ENCODE results near the gene KATNAL1.
"Not testable (repeated sequence)": the region's sequence is repeated elsewhere in the genome, so short reads cannot be mapped to it uniquely, and the experiment has no call there.

KATNAL1 gene

DNA sequence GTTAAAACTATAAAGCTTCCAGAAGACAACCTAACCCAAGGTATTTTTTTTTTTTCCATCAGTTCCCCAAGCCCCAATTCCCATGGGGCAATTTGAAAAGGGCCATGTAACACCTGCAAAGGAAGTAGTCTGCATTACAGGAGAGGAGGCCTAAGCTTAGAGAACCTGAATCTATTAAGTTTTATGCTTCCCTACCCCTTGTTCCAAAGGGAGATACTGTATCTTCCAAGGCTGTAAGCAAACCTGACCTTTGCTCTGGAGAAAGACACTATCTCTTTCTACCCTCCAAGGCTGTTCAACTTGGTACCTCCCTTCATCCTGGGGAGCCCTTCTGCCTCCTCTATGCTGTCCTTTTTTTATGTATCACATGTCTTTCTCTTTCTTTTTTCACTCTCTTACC, 15.0 kb downstream of the KATNAL1 start:
- no peak for DNase-seq (ENCODE audit: low read depth in 2 of 2)

DNA sequence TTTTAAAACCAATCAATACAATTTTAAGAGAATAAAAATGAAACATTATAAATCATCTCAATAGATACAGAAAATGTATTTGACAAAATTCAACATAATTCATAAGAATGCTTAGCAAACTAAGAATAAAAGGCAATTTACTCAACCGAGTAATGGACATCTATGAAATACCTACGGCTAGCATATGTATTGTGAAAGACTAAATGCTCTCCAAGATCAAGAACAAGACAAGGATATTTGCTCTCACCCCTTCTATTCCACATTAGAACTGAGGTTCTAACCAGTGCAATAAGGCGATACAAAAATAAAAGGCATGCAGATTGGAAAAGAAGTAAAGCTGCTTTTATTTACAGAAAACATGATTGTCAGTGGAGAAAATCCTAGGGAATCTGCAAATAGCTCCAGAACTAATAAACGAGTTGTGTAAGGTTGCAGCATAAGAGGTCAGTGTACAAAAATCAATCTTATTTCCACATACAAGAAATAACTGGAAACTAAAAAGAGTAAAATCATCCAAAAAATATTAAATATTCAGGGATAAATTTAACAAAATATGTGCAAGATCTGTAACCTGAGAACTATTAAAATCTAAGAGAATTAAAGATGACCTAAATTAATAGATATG, 16.4 kb downstream of the KATNAL1 start:
- no peak for DNase-seq (ENCODE audit: low read depth in 2 of 2)

DNA sequence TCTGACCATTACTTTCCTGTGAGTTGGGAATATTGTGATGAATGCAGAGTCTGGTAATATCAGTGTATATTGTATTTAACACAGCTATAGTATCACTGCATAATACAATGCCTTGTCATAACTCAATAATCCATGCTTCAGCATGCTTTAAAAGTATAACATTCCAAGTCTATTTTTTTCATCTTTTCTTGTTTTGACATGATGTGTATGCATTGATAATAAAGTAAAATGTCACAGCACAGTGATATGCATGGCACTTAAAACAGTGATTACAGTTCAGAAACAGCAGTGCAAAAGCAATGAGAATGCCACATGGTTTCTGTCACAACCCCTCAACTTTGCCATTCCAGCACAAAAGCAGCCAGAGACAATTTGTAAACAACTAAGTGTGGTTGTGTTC, 17.8 kb downstream of the KATNAL1 start:
- DNase-seq (ENCODE audit: low read depth in 2 of 2) = no peak

DNA sequence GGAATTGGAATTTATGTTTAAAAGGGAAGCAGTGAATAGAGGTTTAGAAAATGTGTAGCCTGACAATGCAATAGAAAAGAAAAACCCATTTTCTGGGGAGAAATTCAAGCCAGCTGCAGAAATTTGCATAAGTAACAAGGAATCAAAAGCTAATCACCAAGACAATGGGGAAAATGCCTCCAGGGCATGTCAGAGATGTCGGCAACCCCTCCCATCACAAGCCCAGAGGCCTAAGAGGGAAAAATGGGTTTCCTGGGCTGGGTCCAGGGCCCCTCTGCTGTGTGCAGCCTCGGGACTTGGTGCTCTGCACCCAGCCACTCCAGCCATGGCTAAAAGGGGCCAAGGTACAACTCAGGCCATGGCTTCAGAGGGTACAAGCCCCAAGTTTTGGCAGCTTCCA, 21.3 kb downstream of the KATNAL1 start:
- not testable (repeated sequence) for DNase-seq (ENCODE audit: low read depth in 2 of 2)

DNA sequence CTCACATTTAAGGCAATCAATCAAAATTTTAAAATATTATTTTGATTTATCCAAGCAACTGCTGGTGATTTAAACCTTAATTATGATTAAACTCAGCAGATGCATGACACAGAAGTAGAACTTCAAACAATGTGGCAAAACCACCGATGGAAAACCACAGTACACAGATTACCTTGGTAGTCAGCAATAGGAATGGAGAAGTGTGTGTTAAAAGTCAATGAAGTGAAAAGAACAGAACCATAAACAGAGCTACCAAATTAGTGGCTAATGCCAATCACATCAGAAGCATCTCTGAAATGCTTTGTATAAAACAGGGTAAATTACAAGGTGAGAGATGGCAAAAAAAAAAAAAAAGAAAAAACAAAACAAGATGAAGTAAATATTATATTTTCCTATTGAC, 31.2 kb downstream of the KATNAL1 start:
- no peak for DNase-seq (ENCODE audit: low read depth in 2 of 2)

DNA sequence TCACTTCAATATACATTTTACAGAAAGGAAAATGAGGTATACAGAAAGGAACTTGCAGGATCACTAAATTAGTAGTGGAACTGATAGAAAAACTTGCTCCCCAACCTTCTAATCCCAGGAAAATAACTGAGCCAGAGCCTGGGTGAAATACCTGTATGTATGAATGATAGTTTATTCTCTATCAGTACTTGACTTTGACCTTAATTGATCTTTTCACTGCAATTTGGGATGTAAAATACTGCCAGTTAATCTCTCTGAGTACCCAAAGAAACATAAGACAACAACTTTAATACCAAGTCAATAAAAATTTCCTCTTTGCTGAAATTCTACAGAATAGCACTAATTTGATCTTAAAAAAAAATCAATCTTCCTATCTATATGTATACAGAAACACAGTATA, 33.3 kb downstream of the KATNAL1 start:
- DNase-seq (ENCODE audit: low read depth in 2 of 2) = no peak

DNA sequence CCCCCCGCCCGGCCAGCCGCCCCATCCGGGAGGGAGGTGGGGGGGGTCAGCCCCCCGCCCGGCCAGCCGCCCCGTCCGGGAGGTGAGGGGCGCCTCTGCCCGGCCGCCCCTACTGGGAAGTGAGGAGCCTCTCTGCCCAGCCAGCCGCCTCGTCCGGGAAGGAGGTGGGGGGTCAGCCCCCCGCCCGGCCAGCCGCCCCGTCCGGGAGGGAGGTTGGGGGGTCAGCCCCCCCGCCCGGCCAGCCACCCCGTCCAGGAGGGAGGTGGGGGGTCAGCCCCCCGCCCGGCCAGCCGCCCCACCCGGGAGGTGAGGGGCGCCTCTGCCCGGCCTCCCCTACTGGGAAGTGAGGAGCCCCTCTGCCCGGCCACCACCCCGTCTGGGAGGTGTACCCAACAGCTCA, 37.3 kb downstream of the KATNAL1 start:
- not testable (repeated sequence) for DNase-seq (ENCODE audit: low read depth in 2 of 2)

DNA sequence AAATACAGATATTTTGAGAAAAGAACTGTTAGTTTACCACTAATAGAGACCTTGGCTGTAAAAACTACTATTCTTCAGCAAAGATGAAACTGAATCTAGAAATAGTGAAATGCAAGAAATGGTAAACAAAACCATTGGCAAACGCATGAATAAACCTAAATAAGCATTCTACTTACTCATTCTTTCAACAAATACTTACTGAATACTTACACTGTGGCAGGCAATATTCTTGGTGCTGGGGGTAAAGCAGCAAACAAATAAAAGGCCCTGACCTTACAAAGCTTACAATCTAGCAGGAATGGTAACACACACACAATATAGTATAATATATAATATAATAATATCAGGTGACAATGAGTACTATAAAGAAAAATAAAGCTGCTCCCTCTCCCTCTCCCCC, 38.7 kb downstream of the KATNAL1 start:
- DNase-seq (ENCODE audit: low read depth in 2 of 2) = no peak

DNA sequence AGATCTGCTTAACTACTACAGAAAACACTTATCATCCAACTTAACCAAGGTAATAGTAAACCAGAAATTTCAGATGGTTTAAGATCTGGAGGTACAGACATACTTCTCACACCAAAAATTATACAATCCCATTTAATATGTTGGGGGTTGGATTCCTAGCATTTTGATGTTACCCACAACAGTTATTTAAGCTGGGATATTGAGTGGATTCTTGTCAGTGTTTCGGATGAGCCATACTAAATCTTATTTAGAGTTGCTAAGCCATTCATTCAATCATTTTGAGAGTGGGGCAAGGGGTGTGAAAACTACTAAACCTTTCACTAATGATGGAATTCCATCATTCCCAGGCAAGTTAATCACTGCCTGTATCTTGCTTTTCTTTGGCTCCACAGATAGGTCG, 40.6 kb downstream of the KATNAL1 start:
- DNase-seq (ENCODE audit: low read depth in 2 of 2) = no peak

DNA sequence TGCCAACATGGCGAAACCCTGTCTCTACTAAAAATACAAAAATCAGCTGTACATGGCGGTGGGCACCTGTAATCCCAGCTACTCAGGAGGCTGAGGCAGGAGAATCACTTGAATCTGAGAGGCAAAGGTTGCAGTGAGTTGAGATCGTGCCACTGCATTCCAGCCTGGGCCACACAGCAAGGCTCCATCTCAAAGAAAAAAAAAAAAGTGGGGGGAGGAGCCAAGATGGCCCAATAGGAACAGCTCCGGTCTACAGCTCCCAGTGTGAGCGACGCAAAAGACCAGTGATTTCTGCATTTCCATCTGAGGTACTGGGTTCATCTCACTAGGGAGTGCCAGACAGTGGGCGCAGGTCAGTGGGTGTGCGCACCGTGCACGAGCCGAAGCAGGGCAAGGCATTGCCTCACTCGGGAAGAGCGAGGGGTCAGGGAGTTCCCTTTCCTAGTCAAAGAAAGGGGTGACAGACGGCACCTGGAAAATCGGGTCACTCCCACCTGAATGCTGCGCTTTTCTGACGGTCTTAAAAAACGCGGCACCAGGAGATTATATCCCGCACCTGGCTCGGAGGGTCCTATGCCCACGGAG, 48.1 kb downstream of the KATNAL1 start:
- not testable (repeated sequence) for DNase-seq (ENCODE audit: low read depth in 2 of 2)

DNA sequence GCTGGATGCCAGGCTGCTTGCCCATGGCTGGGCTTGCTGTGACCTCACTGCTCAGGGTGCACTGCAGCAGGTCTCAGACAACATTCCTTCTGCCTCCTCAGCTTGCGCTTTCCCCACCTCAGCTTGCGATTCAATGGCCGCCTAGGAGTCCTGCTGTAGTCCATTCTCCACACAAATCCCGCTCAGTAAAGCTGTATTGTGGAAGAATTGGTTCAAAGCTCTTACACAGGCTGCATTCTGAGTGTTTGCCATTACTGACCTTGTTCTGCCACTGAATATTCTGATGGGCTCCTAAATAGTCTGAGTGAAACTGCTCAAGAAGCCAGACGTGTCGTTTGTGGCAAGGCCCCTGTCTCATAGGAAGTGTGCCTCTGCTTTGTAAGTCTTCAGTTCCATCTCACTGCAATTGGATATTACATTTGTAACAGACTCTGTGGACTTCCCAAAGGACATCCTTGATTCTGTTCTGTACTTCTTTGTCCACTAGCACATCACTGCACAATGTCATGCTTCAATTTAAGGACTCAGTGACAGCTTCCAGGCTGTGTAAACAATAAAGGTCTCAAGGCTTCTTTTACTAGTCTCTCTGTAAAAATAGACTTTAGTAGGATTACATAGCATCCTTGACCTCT, 49.8 kb downstream of the KATNAL1 start:
- DNase-seq (ENCODE audit: low read depth in 2 of 2) = no peak

DNA sequence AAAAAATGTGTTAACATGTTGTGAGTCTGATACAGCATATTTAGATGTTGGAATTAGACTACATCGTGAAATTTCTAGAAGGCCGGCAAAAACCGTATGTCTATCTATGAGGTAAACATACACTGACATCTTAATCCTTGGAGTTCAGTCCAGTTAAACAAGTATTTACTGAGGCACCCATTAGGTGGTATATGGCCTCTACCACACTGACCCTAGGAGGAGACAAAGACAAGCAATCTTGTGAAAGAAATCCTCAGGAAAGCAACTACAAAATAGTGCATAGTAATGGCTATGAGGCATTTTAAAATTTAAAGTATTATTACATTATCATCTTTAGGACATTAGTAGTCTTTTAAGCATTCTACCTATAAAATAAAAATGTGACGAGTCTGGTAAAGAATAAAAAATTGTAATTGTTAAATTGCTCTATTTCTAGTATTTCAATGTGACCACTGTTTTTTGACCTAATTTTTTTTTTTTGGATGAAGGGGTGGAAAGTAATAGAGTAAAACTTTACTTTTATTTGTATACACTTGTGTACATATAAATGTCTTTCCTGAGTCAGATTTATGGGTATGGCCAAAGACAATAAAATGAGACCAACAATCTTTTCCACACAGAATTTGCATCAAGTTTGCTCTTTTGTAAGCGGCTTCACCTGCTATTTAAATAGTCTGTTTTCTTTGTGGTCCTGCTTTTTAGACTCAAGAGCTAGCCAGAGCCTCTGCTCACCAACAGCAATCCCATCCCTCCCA, 50.5 kb downstream of the KATNAL1 start:
- no peak for DNase-seq (ENCODE audit: low read depth in 2 of 2)

DNA sequence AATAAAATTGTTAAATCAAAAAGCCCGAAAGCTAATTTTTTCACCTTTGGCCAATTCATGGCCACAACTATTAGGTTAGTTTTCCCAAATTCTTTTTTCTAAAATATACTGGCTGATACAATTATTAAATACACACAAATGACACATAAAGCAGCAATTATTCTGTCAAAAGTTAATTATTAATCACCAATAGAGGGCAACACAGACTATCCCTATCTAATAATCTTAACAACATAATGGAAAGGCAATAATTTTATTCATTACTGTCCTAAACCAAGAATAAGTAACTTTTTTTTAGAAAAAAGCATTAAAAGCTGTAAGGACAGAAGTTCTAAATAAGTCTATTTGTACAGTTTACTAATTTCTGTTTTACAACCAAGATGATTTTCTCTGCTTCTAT, 51.7 kb downstream of the KATNAL1 start:
- DNase-seq (ENCODE audit: low read depth in 2 of 2) = no peak

DNA sequence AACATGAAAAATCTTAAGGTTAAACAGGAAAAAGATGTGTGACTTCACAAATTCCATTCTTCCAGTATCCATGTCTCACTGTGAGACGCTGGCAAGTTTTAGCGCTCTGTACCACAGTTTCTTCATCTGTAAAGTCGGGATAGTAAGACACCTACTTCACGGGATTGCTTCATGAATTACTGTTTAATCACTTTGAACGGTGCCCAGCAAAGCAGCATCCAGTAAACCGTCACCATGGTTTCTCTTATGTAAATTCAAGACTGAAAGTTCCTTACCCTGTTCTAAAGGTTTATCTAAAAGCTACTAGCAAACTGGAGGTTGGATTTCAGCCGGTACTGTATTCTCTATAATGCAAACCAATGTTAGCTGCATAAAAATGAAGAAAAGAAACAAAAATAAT, 53.5 kb downstream of the KATNAL1 start:
- no peak for DNase-seq (ENCODE audit: low read depth in 2 of 2)

DNA sequence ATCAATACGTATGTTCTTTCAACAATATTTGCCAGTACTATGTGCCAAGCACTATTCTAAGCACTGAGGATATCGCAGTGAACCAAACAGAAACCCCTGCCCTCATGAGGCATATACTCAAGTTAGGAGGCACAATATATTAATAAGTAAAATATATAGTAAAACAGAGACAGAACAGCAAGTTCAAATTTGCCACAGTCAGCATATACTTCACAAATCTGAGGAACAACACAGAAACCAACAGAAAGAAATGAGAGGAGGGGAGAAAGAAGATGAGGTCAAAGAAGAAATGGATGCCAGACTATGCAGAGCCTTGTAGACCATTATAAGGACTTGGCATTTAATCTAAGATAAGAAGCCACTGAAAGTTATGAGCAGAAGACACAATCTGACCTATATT, 59.9 kb downstream of the KATNAL1 start:
- DNase-seq (ENCODE audit: low read depth in 2 of 2) = no peak

DNA sequence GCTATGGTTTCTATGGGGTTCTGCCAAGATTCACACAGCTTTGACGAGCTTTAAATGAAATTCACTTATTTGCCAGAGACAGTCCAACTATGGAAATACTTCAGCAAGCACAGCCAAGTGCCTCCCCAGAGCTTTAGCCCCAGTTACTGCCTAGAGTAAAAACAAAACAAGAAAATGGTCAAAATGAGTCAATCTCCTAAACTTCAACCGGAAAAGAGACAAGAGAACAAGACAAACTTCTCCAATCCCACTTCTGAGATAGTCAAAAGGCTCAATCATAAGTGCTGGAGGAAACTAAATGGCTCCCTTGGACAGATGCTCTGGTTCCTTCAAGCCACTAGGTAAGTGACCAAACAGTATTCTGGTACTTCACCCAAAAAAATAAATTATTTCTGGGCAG, 65.8 kb downstream of the KATNAL1 start:
- DNase-seq (ENCODE audit: low read depth in 2 of 2) = no peak

DNA sequence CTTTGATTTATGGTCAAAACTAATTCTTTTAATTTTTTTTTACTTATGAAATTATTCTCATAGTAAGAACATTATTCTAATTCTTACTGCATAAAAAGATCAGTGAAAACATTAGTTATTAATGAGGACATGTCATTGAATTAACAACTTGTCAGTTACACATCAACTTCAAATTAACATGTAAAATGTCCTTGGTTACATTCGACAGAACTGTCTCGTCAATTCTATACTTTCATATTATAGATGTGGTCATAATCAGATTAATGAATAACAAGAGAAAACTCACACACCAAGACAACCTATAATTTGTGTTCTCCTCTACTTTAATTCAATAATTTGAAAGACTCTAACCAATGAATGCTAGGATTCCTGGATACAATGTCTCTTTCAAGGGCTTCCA, 66.7 kb downstream of the KATNAL1 start:
- DNase-seq (ENCODE audit: low read depth in 2 of 2) = no peak

DNA sequence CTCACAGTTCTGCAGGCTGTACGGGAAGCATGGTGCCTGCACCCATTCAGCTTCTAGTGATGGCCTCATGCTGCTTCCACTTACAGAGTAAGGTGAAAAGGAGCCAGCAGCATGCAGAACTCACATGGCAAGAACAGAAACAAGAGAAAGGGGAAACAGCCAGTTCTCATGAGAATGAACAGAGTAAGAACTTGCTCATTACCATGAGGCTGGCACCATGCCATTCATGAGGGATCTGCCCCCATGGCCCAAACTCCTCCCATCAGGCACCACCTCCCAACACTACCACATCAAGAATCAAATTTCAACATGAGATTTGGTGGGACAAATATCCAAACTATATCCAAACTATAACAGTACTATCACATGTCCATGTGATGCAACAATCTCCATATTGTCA, 72.1 kb downstream of the KATNAL1 start:
- DNase-seq (ENCODE audit: low read depth in 2 of 2) = no peak

DNA sequence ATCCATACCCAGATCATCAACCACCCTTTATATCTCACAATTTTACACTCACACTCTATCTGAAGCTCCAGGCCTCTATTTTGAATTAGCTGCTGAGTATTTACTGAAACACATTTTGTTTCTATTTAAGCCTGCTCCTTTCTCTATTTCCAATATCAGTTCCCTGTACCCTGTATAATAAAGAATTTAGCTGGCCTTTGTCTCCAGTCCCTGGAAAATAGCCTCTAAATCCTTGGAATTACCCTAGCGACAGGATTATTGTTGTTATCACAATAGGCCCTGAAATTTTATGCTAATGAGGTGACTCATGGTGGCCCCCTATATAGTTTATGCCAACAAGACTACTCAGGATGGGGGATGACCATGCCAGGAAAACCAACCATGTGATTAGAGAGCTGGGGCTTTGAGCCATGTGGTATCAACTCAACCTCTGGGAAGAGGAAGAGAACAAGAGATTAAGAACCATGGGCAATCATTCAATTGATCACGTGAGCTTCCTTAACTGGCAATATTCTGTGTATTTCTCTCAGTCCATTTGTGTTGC, 72.7 kb downstream of the KATNAL1 start:
- DNase-seq (ENCODE audit: low read depth in 2 of 2) = no peak

DNA sequence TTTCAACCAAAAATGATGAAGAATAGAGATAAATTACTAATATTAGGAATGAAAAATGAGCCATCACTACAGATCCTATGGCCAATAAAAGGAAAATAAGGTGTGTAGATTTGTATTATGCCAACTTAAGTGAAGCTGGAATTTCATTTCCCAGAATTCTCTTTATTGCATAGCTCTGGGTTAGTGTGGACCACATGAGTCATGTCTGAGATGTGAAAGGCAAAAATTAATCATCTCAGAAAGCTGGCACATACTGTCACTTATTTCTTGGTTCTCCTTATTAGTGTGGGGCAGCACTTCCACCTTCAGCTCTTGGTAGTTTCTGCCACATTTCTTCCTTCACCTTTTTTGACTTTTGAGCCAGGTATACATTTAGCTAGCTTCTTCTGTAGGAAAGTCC, 82.6 kb downstream of the KATNAL1 start:
- no peak for DNase-seq (ENCODE audit: low read depth in 2 of 2)

DNA sequence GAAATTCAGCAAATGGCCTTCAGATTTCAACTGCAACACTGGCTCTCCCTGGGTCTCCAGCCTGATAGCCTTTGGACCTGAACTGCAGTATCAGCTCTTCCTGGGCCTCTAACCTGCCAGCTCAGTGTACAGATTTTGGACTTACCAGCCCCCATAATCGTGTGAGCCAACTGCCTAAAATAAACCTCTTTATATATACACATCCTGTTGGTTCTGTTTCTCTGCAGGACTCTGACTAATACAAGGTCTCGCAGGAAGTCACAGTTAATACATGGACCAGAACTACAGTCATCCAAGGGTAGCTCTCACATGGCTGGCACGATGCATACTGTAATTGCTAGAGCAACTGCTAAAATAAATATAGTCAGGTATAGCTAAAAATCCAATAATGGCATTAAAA, 85.1 kb downstream of the KATNAL1 start:
- DNase-seq (ENCODE audit: low read depth in 2 of 2) = no peak

DNA sequence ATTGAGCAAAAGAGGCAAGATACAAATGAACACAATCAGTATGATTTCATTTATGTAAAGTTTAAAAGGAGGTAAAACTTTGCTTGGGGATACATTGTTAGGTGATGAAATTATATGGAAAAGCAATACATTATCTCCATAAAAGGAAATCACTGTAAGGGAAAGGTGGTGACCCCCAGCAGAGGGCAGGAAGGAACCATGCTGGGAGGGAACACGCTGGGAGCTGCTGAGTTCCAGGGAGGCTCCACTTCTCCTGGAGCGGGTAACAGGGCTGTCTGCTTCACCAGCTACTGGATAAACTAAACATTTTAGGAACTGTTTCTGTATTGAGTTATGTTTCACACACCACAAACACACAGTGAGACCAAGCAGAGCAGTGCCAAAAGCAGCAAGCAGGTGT, 91.2 kb downstream of the KATNAL1 start:
- no peak for DNase-seq (ENCODE audit: low read depth in 2 of 2)

DNA sequence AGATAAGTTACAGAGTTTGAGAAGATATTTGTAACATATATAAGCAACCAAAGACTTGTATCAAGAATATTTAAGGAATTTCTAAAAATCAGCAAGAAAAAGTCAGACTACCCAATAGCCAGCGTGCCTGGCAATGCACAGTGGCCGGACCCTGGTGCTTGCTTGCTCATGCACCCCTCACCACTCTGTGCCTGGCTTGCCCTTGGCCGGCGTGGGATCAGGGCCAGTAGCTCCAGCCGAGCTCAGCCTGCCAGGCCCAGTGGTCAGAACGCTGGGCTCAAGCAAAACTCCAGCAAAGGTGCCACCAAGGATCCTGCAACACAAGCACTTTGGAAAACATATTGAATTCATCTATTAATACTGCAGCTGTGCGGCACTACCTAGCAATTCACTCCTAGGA, 95.1 kb downstream of the KATNAL1 start:
- DNase-seq (ENCODE audit: low read depth in 2 of 2) = no peak

All from stimulated activated CD8-positive, alpha-beta memory T cell treated with anti-CD3 and anti-CD28 coated beads, Interleukin-7, amount 100 ng/mL, for 4 hours (primary cell).